Measurements from ENCODE around the gene YIPF4.
"Not testable (repeated sequence)": the region's sequence is repeated elsewhere in the genome, so short reads cannot be mapped to it uniquely, and the experiment has no call there.

GRCh38 chr2:32364290-32364689 is 86.6 kb downstream of the YIPF4 start:
- TF ChIP-seq ELF4, ARNT (IDR thresholded peaks at IDR 0.05): not testable (repeated sequence)
- 0 out of 2 replicates have a peak, but pooled peaks have one; percentile 47 for TF ChIP-seq ZNF384 (IDR thresholded peaks at IDR 0.05)
